Neural cell (in vitro differentiated cells): Measurements from ENCODE around the gene QSOX1.

ENCODE experiments used
- CTCF ChIP-seq: fragments of 450-650 bp; IDR thresholded peaks from 2 replicates; pipeline ENCODE4 v1.5.1; 2014; ENCODE audit warnings: antibody characterized with exemption, mild to moderate bottlenecking, moderate library complexity; ENCODE audit not compliant: poor library complexity, severe bottlenecking
- EP300 ChIP-seq: fragments of 450-650 bp; conservative IDR thresholded peaks from 2 replicates; pipeline ENCODE4 v1.6.1; 2014; ENCODE audit warnings: antibody characterized with exemption, mild to moderate bottlenecking, moderate library complexity; ENCODE audit not compliant: poor library complexity, severe bottlenecking
- EZH2 ChIP-seq: fragments of 200-600, 300-800 bp; shearing (Covaris generic), sonication (generic); IDR thresholded peaks from 2 replicates; pipeline ENCODE4 v1.6.1; 2014; ENCODE audit warnings: antibody characterized with exemption, low read length, borderline replicate concordance, mild to moderate bottlenecking; ENCODE audit not compliant: insufficient read depth, poor library complexity, severe bottlenecking
- POLR2AphosphoS5 ChIP-seq: IDR thresholded peaks from 2 replicates; pipeline ENCODE4 v1.6.1; 2012
- RAD21 ChIP-seq: fragments of 450-650 bp; conservative IDR thresholded peaks from 2 replicates; pipeline ENCODE4 v1.6.1; 2014; ENCODE audit warnings: antibody characterized with exemption, mild to moderate bottlenecking, moderate library complexity
- REST ChIP-seq: IDR thresholded peaks from 2 replicates; pipeline ENCODE4 v1.6.1; 2012; ENCODE audit warnings: borderline replicate concordance
- TAF1 ChIP-seq: IDR thresholded peaks from 2 replicates; pipeline ENCODE4 v1.6.1; 2012; ENCODE audit warnings: low read depth

DNA sequence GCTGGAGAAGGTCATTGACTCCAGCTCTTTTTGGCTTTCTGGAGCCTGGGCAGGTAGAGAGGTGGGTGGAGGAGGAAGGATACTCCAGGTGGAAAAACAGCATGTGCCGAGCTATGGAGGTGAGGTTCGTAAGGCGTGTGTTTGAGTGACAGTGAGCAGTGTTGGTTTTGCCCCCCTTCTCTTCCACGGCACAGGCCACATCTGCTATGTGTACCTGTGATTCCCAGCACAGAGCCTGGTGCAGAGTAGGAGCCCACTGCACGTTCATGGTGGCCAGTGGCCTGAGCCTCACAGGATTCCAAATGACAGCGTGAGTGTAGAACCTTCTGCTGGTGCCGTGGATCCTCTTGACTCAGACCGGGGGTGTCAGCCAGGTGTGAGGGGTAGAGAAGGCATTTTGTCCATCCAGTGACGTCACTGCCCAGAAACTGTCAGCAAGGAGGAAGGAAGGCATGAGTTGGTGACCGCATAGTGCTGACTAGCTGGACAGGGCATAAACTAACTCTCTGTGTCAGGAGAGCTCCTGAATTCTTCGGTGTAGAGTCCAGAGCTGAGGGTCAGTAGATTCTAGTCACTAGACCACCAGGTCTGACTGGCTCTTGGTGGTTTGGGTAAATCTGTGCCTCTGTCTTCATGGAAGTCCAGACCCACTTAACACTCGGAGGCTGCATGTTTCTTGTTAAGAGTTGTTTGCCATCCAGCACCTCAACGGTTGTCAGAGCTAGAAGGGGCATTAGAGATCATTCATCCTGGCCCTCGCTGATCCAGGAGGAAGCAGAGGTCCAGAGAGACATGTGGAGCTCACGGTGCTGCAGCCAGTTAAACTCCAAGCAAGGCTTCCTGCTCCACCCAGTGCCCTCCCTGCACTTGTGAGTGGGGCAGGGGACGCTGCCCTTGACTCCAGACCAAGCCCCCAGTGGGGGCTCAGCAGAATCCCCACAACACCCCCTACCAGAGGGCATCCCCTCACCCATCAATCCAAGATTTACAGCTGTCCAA lies 3.8 kb downstream of the QSOX1 start:
- TF ChIP-seq EP300 (no peak), CTCF (no peak), EZH2 (no peak), REST (no peak), TAF1 (no peak), RAD21 (no peak), POLR2AphosphoS5 (no peak)
